ENCODE measurements around the gene ENPP6.

ENPP6 gene

DNA sequence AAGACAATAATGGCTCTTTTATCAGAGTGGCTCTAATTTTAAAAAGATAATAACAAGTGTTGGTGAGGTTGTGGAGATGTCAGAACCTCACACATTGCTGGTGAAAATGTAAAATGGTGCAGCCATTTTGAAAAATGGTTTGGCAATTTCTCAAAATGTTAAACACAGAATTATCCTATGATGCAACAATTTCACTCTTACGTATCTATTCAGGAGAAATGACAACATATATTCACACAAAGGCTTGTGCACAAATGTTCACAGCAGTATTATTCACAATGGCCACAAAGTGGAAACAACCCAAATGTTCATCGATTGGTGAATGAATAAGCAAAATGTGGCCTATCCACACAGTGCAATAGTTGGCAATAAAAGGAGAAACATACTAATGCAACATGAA is 24.7 kb downstream of the ENPP6 start:
- ChIA-PET POLR2A (no interaction called here), CTCF (no interaction called here)
- Histone ChIP-seq H3K4me1 (ENCODE audit: control insufficient read depth, insufficient read depth, low read length) (no peaks in the 10 kb centered on the region), H3K27ac (ENCODE audit: extremely low read depth, low read depth, low read length) (no peak overlapping the region), H3K9me3 (ENCODE audit: control insufficient read depth, insufficient read depth, low read depth, low read length) (no peaks in the 10 kb centered on the region), H3K4me3 (ENCODE audit: low read depth, low read length) (no peak overlapping the region), H3K36me3 (ENCODE audit: control insufficient read depth in 2 of 2, insufficient read depth in 1 of 2, low read length in 2 of 2) (no peaks in the 10 kb centered on the region)
- TF ChIP-seq ZNF394 (tag by site-specific recombination; IDR thresholded peaks at IDR 0.05; ENCODE audit: borderline replicate concordance) (no peak), GLIS2 (tag by site-specific recombination; IDR thresholded peaks at IDR 0.05) (no peak), ZNF114 (tag by site-specific recombination; IDR thresholded peaks at IDR 0.05) (no peak), GLIS1 (tag by site-specific recombination; IDR thresholded peaks at IDR 0.05) (no peak), ZBTB8A (tag by site-specific recombination; IDR thresholded peaks at IDR 0.05) (no peak), ZNF843 (tag by site-specific recombination; IDR thresholded peaks at IDR 0.05) (no peak), SP7 (tag by site-specific recombination; IDR thresholded peaks at IDR 0.05) (no peak), ZNF544 (tag by site-specific recombination; IDR thresholded peaks at IDR 0.05) (no peak), ZNF16 (tag by site-specific recombination; IDR thresholded peaks at IDR 0.05; ENCODE audit: low read depth) (no peak), ZNF335 (tag by site-specific recombination; conservative IDR thresholded peaks at IDR 0.05) (no peak), ZNF510 (tag by site-specific recombination; IDR thresholded peaks at IDR 0.05; ENCODE audit: insufficient replicate concordance) (no peak), OSR2 (tag by site-specific recombination; IDR thresholded peaks at IDR 0.05) (no peak), ZNF155 (tag by site-specific recombination; IDR thresholded peaks at IDR 0.05) (no peak), SP3 (tag by site-specific recombination; IDR thresholded peaks at IDR 0.05) (no peak), KLF10 (tag by site-specific recombination; IDR thresholded peaks at IDR 0.05) (no peak), ZBTB1 (tag by site-specific recombination; IDR thresholded peaks at IDR 0.05) (no peak), ZBTB44 (tag by site-specific recombination; IDR thresholded peaks at IDR 0.05) (no peak), ZNF223 (tag by site-specific recombination; IDR thresholded peaks at IDR 0.05) (no peak)

GRCh38 chr4:184191267-184191666 is 26.4 kb downstream of the ENPP6 start:
- no peak overlapping the region for H3K4me3 ChIP-seq (ENCODE audit: low read depth, low read length)
- H3K4me1 ChIP-seq (ENCODE audit: control insufficient read depth, insufficient read depth, low read length) = no peaks in the 10 kb centered on the region
- ChIA-PET CTCF (no interaction called here), POLR2A (no interaction called here)
- no peaks in the 10 kb centered on the region for H3K36me3 ChIP-seq (ENCODE audit: control insufficient read depth in 2 of 2, insufficient read depth in 1 of 2, low read length in 2 of 2)
- H3K27ac ChIP-seq (ENCODE audit: extremely low read depth, low read depth, low read length) = no peak overlapping the region
- no peaks in the 10 kb centered on the region for H3K9me3 ChIP-seq (ENCODE audit: control insufficient read depth, insufficient read depth, low read depth, low read length)
- TF ChIP-seq ZNF623 (tag by site-specific recombination; IDR thresholded peaks at IDR 0.05) = no peak
- TF ChIP-seq ZNF473 (tag by site-specific recombination; IDR thresholded peaks at IDR 0.05) = no peak
- no peak for TF ChIP-seq ZNF571 (tag by site-specific recombination; IDR thresholded peaks at IDR 0.05)
- no peak for TF ChIP-seq ZNF274 (IDR thresholded peaks at IDR 0.05; ENCODE audit: low read length)
- TF ChIP-seq ZNF274 (tag by site-specific recombination; IDR thresholded peaks at IDR 0.05; ENCODE audit: borderline replicate concordance) = no peak
- no peak for TF ChIP-seq ZNF658 (tag by site-specific recombination; IDR thresholded peaks at IDR 0.05)
- no peak for TF ChIP-seq ZBTB1 (tag by site-specific recombination; IDR thresholded peaks at IDR 0.05)
- no peak for TF ChIP-seq ZNF530 (tag by site-specific recombination; IDR thresholded peaks at IDR 0.05; ENCODE audit: low read depth)
- no peak for TF ChIP-seq ZNF768 (tag by site-specific recombination; IDR thresholded peaks at IDR 0.05)
- no peak for TF ChIP-seq ZNF513 (tag by site-specific recombination; IDR thresholded peaks at IDR 0.05)
- TF ChIP-seq, protein P1, sequence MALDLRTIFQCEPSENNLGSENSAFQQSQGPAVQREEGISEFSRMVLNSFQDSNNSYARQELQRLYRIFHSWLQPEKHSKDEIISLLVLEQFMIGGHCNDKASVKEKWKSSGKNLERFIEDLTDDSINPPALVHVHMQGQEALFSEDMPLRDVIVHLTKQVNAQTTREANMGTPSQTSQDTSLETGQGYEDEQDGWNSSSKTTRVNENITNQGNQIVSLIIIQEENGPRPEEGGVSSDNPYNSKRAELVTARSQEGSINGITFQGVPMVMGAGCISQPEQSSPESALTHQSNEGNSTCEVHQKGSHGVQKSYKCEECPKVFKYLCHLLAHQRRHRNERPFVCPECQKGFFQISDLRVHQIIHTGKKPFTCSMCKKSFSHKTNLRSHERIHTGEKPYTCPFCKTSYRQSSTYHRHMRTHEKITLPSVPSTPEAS (tag by site-specific recombination; IDR thresholded peaks at IDR 0.05) = no peak
- TF ChIP-seq, protein P2, sequence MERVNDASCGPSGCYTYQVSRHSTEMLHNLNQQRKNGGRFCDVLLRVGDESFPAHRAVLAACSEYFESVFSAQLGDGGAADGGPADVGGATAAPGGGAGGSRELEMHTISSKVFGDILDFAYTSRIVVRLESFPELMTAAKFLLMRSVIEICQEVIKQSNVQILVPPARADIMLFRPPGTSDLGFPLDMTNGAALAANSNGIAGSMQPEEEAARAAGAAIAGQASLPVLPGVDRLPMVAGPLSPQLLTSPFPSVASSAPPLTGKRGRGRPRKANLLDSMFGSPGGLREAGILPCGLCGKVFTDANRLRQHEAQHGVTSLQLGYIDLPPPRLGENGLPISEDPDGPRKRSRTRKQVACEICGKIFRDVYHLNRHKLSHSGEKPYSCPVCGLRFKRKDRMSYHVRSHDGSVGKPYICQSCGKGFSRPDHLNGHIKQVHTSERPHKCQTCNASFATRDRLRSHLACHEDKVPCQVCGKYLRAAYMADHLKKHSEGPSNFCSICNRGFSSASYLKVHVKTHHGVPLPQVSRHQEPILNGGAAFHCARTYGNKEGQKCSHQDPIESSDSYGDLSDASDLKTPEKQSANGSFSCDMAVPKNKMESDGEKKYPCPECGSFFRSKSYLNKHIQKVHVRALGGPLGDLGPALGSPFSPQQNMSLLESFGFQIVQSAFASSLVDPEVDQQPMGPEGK (tag by site-specific recombination; IDR thresholded peaks at IDR 0.05) = no peak
- TF ChIP-seq ZNF501 (tag by site-specific recombination; IDR thresholded peaks at IDR 0.05) = no peak

Measured in HEK293 (cell line).